ENCODE measurements around the gene RNF126.

DNA sequence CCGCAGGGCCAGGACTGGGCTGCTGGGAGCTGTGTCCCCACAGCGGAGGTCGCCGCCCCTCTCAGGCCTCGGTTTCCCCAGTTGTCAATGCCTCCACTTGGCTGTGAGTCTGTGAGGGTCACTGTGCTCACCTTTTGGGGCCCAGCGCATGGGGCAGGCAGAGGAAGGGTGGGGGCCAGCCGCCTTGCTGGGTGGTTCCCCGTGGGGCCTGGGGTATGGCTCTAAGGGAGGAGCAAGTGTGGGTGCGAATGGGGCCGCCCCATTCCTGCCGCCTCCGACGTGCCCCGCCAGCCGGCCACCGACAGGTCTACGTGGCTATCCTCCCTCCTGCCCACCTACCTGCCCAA, 24.1 kb downstream of the RNF126 start:
- TF ChIP-seq POLR2A (IDR thresholded peaks at IDR 0.05; ENCODE audit: low read length): no peak
- no peak for TF ChIP-seq GATA1 (IDR thresholded peaks at IDR 0.05; ENCODE audit: low read depth, low read length)
